ENCODE results near the gene SLC13A5. TPM values are rescaled to one million over a fixed set of nuclear protein-coding genes. Genes with fewer than 3 reads are reported as not detected.
"Not testable (repeated sequence)": the region's sequence is repeated elsewhere in the genome, so short reads cannot be mapped to it uniquely, and the experiment has no call there.

The SLC13A5 gene
- total RNA-seq, 1 experiment from 2014 or later, result 0.07 TPM

- TF ChIP-seq REST (IDR thresholded peaks at IDR 0.05; ENCODE audit: low read depth), result no peak
- no peak for TF ChIP-seq SIN3A (IDR thresholded peaks at IDR 0.05; ENCODE audit: low read depth)
These were observed 53.1 kb downstream of the SLC13A5 start (continued) for GRCh38 chr17:6660101-6660500.

GRCh38 chr17:6658411-6658810 lies 54.8 kb downstream of the SLC13A5 start:
- POLR2A ChIA-PET; H4K20me1 ChIP-seq (ENCODE audit: insufficient read depth); DNase-seq (ENCODE audit: low read depth, low spot score); CTCF ChIA-PET; H3K4me1 ChIP-seq (ENCODE audit: control insufficient read depth in 1 of 2, insufficient read depth in 2 of 2, low read length in 2 of 2); H2AFZ ChIP-seq (ENCODE audit: low read depth, low read length, poor library complexity, severe bottlenecking); H3K27me3 ChIP-seq (ENCODE audit: insufficient read depth, low read length); RAD21 ChIA-PET (ENCODE audit: low non-redundant PET in 1 of 2, low total read pairs in 2 of 2, uncharacterized antibody in 2 of 2, unreplicated experiment in 2 of 2); H3K9me3 ChIP-seq (ENCODE audit: control insufficient read depth in 1 of 2, insufficient read depth in 1 of 2, low read depth in 1 of 2, low read length in 2 of 2); intact Hi-C loops (cut with micrococcal nuclease); H3K27ac ChIP-seq (ENCODE audit: low read depth, low read length); H3K36me3 ChIP-seq (ENCODE audit: control insufficient read depth in 1 of 2, insufficient read depth in 2 of 2, low read length in 2 of 2); H3K79me2 ChIP-seq (ENCODE audit: insufficient read depth, low read length); H3K9ac ChIP-seq (ENCODE audit: low read length); ATAC-seq; H3K9me2 ChIP-seq (ENCODE audit: insufficient read depth); H3K4me2 ChIP-seq (ENCODE audit: low read length); BruUV-seq (replicated peaks); H3K4me3 ChIP-seq (replicated peaks in 1 of 2; ENCODE audit: low read depth in 1 of 2, low read length in 2 of 2): not testable (repeated sequence)
